DMS53 treated with DMSO at 0.1 percent for 48 hours (cell line): ENCODE data around the gene OTOG.
"Not testable (repeated sequence)": the region's sequence is repeated elsewhere in the genome, so short reads cannot be mapped to it uniquely, and the experiment has no call there.

Experiments
- DNase-seq: peaks from one replicate; lab custom pipeline; 2025; ENCODE audit not compliant: unreplicated experiment; lab: John Stamatoyannopoulos, UW

Gene OTOG

GRCh38 chr11:17622711-17623110 is 75.7 kb downstream of the OTOG start:
- DNase-seq: not testable (repeated sequence)

DNA sequence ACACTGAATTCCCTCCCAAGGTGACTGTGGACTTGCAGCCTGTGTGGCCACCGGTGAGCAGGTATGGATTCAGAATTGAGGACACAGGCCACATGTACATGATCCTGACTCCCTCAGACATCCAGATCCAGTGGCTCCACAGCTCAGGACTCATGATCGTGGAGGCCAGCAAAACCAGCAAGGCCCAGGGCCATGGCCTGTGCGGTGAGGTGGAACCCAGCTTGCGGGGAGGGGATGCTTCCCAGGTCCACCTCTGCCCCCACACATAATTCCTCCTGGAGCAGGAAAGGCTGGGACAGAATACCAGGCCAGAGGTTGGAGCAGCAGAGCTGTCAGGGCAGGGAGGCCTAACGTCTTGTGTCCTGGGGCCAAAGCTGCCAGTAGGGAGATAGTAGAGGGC is 82.1 kb downstream of the OTOG start:
- DNase-seq: no peak

DNA sequence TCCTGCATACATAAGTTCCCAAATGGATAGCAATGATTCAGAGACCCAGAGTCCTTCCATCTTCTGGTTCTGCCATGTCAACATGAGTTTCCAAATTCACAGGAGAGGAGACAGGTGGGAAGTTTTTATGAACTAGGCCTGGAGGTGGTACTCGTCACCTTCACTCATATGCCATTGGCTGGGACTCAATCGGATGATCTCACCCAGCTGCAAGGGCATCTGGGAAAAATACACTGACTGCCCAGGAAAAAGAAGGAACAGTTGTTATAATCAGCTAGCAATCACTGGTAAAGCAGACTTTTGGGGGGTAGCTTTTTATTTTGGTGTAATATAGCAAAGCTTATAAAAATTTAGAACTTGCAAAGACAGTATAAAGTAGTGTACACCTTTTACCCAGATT is 83.9 kb downstream of the OTOG start:
- no peak for DNase-seq

DNA sequence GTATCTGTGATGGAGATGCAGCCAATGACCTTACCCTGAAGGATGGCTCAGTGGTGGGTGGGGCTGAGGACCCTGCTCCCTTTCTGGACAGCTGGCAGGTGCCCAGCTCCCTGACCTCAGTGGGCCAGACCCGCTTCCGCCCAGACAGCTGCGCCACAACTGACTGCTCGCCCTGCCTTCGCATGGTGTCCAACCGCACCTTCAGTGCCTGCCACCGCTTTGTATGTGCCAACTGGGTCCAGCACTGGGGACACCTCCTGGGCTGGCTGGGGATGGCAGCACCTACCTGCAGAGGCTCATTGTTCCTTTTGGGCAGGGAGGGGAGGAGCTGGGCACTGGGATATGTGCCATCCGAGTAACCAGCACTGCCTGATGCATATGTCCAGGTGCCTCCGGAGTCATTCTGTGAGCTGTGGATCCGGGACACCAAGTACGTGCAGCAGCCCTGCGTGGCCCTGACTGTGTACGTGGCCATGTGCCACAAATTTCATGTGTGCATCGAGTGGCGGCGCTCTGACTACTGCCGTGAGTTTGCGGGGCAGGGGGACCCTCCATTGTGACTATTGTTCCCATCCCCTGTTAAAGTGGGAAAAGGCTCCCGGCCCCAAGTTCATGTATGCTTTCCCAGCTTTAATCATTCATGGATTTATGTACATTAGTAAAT is 84.8 kb downstream of the OTOG start:
- no peak for DNase-seq

- no peak for DNase-seq
These were observed 86.4 kb downstream of the OTOG start for GRCh38 chr11:17633279-17633986.

DNA sequence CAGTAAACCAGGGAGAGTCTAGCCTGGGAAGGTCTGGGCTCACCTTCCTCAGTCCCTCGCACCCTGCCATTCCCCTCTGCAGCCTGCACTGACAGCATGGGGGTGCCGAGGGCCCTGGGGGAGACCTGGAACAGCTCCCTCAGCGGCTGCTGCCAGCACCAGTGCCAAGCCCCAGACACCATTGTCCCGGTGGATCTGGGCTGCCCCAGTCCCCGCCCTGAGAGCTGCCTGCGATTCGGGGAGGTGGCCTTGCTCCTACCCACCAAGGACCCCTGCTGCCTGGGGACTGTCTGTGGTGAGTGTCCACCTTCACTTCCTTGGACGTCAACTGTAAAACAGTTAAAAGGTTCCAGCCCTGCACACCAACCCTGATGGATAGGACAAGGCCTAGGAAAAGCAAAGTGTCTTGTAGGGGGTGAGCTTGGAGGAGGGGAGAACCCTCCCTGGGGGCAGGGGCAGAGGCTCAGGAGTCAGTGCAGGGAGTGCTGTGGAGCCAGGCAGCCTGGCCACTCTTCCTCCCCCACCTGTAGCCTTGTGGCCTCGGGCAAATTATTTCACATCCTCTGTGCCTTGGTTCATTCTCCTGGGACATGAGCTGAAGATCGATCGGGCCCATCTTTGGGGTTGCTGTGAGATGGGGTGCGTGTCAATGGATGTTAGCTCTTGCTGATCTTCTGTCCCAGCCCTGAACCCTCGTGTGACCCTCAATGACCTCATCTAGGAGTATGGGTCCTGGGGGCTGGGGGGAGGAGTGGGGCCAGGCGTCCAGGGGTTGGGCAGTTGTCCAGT is 87.1 kb downstream of the OTOG start:
- no peak for DNase-seq

- no peak for DNase-seq
These were observed 87.9 kb downstream of the OTOG start for GRCh38 chr11:17634776-17635550.

GRCh38 chr11:17635551-17635938 is 88.5 kb downstream of the OTOG start:
- no peak for DNase-seq

GRCh38 chr11:17636721-17637120 is 89.7 kb downstream of the OTOG start:
- no peak for DNase-seq

DNA sequence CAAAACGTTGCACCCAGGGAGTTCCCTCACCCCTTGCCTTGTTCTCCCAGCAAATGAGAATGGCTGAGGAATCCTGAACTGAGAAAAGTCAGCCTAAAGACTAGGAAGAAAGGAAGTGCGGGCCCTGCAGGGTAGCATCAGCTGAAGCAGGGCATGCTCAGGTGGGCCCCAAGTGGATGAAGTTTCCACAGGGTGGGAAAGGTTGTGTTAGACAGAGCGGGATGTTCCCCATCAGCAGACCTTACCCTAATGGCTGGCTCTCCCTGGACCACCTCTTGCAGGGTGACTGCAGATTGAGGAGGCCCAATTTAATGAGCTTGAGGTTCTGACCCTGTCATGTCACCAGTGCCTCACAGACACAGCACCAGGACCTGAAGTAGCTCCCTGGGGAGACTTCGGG is 90.8 kb downstream of the OTOG start:
- DNase-seq: no peak

GRCh38 chr11:17638311-17638710 is 91.3 kb downstream of the OTOG start:
- no peak for DNase-seq

DNA sequence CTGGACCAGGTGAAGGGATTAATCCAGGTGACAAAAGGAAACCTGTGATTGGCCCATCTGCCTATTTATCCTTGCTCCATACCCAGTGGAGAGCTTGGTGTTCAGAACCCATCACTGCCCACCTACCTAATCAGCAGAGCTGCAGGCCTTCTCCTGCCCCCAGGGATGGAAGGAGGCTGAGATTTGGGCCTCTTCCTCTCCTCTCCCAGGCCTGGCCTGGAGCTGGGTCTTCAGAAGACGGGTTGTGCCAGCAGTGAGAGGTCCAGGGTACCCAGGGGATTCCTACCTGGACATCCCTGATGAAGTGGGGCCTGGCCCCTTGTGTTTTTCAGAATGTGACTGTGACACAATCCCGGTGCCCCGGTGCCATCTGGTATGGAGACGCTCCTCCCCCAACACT is 92.0 kb downstream of the OTOG start:
- no peak for DNase-seq

GRCh38 chr11:17639781-17640180 is 92.7 kb downstream of the OTOG start:
- no peak for DNase-seq

DNA sequence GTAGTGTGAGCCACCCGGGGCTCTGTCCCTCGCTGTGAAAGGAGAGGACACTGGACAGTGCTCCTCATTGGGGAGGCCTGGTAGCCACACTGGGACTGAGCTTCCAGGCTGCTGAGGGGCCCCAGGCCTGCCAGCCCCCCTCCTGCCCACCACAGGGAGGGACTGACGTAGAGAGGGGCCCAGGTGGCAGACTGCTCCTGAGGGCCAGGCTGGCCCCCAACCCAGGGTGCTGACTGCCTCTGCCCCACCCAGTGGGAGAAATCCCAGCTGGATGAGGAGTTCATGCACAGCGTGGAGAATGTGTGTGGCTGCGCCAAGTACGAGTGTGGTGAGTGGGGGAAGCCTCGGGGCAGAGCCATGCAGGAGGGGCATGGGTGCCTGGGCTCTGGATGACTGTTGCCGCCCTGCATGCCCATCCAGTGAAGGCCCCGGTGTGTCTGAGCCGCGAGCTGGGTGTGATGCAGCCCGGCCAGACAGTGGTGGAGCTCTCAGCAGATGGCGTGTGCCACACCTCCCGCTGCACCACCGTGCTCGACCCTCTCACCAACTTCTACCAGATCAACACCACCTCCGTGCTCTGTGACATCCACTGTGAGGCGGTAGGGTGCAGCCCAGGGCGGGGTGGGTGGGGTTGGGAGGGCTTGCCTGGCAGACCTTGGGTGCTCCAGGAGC is 93.6 kb downstream of the OTOG start:
- no peak for DNase-seq

DNA sequence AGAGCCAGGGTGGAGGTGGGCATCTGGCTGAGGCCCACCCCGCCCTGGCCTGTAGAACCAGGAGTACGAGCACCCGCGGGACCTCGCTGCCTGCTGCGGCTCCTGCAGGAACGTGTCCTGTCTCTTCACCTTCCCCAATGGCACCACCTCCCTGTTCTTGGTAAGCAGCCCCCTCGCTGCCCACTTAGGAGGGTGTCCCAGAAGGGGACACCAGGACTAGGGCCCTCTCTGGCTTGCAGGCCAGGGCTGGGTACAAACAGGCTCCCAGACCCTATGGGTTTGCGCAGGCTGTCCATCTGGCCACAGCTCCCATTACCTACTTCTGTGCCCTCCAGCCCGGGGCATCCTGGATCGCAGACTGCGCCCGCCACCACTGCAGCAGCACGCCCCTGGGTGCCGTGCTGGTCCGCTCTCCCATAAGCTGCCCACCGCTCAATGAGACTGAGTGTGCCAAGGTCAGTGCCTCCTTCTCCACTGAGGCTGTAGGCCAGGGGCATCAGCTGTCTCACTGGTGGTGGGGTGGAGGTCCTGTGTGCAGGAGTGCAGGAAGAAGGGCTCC is 94.8 kb downstream of the OTOG start:
- DNase-seq: no peak

DNA sequence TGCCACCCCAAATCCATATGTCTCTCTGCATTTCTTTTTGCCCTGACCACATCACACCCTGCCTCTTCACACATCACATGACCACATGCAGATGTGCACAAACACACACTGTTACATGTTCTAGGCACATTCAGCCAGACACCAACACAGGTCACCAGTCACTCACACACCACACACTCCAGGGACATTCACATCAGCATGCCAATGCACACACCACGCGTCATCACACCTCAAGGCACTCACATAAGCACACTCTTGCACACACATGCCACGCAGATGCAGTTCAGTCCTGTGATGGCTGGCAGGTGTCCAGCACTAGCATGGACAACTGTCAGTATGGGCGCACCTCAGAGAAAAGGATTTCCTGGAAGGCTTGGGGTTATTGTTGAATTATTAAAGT is 95.3 kb downstream of the OTOG start:
- DNase-seq: no peak

GRCh38 chr11:17642980-17643379 is 95.9 kb downstream of the OTOG start:
- no peak for DNase-seq

GRCh38 chr11:17643506-17644405 is 96.7 kb downstream of the OTOG start:
- DNase-seq: no peak

DNA sequence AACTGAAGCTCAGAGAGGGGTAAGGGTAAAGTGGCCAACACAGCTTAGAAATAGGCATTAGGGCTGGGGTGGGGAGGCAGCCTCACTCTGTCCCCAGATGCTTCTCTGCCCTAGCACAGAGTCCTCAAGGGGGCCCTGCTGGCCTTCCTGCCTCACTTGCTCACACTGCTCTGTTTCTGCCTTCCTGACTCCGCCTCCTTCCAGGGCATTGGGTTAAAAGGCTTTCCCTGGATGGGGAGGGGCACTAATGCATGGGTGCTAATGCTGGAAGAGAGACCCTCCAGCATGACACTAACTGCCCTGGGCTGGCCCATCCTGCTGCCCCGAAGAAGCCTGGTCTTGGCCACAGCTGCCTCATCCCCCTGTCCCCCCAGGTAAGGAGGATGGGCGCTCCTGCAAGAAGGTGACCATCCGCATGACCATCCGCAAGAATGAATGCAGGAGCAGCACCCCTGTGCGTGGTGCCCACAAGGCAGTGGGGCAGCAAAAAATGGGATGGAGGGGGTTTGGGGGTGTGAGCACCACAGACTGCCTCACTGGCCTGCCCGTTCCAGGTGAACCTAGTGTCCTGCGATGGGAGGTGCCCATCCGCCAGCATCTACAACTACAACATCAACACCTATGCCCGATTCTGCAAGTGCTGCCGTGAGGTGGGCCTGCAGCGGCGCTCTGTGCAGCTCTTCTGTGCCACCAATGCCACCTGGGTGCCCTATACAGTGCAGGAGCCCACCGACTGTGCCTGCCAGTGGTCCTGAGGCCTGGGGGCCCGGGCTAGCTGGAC is 98.3 kb downstream of the OTOG start:
- no peak for DNase-seq
